MCF 10A (cell line): Measurements from ENCODE around the gene BAZ2B. TPM values are rescaled to one million over a fixed set of nuclear protein-coding genes. Genes with fewer than 3 reads are reported as not detected.

ENCODE experiments used
- BruUV-seq: library from RNA; stranded (reverse); fragments of 400-500 nt; replicated peaks from 2 replicates; lab custom pipeline; 2021; lab: Mats Ljungman, UMichigan
- CTCF ChIA-PET: fragments of 300-600 bp; sonication (Branson Sonifier 250); formaldehyde crosslinking; extraction: SDS; loops from one replicate; lab custom pipeline; 2021; ENCODE audit warnings: antibody characterized with exemption, inconsistent platforms; lab: Yijun Ruan, JAX
- POLR2A ChIA-PET: fragments of 300-600, 350-650 bp; sonication (Branson Sonifier 250); formaldehyde crosslinking; extraction: SDS; loops from one replicate; lab custom pipeline; 2020; ENCODE audit warnings: antibody characterized with exemption, inconsistent platforms; lab: Yijun Ruan, JAX
- DNase-seq: peaks from one replicate; pipeline ENCODE4 v3.0.0-alpha.2; 2018; ENCODE audit not compliant: unreplicated experiment
- H3K27ac Mint-ChIP-seq: one replicate; pipeline ENCODE4 v1.8.0; 2022; ENCODE audit warnings: mild to moderate bottlenecking, low read depth, mixed read lengths; ENCODE audit not compliant: unreplicated experiment
- H3K27me3 Mint-ChIP-seq: one replicate; pipeline ENCODE4 v1.8.0; 2022; ENCODE audit warnings: mixed read lengths; ENCODE audit not compliant: insufficient read depth, unreplicated experiment
- H3K36me3 Mint-ChIP-seq: one replicate; pipeline ENCODE4 v1.8.0; 2022; ENCODE audit warnings: mild to moderate bottlenecking, moderate library complexity, mixed read lengths; ENCODE audit not compliant: insufficient read depth, unreplicated experiment
- H3K4me1 Mint-ChIP-seq: one replicate; pipeline ENCODE4 v1.8.0; 2022; ENCODE audit warnings: mixed read lengths; ENCODE audit not compliant: insufficient read depth, unreplicated experiment
- H3K4me3 Mint-ChIP-seq: one replicate; pipeline ENCODE4 v1.8.0; 2022; ENCODE audit warnings: mild to moderate bottlenecking, moderate library complexity, mixed read lengths; ENCODE audit not compliant: unreplicated experiment
- H3K9me3 Mint-ChIP-seq: one replicate; pipeline ENCODE4 v1.8.0; 2022; ENCODE audit warnings: mixed read lengths; ENCODE audit not compliant: unreplicated experiment
- CTCF ChIP-seq: fragments of 200-600 bp; IDR thresholded peaks from one replicate; pipeline ENCODE4 v1.8.0; 2022; ENCODE audit warnings: antibody characterized with exemption, mild to moderate bottlenecking; ENCODE audit not compliant: unreplicated experiment
- intact Hi-C: fragments of 100-400 bp; cut with micrococcal nuclease; formaldehyde crosslinking; loops from 2 replicates; pipeline ENCODE4 v1.14.1; 2022
- total RNA-seq: library from RNA; stranded (reverse); gene quantifications from 2 replicates; pipeline ENCODE4 v1.2.3, GENCODE V29; 2022

The BAZ2B gene
- total RNA-seq, 1 experiment from 2014 or later, result 51.8 TPM

- no peaks in the 10 kb centered on the region for H3K9me3 Mint-ChIP-seq
- ChIA-PET POLR2A (interaction anchor here (1.0 kb wide), 1 partner anchor 19 kb away, joined by 3 read pairs; no protein-coding TSS in a partner anchor), CTCF (no interaction called here)
- no TSS peak for BruUV-seq
- H3K36me3 Mint-ChIP-seq, result peaks cover 3% of the 10 kb centered on the region
- no peak for DNase-seq
- no peak overlapping the region for H3K4me3 Mint-ChIP-seq
- TF ChIP-seq CTCF, result no peak
- no peak overlapping the region for H3K27ac Mint-ChIP-seq
- H3K27me3 Mint-ChIP-seq, result no peaks in the 10 kb centered on the region
- intact Hi-C loops, result no loop called here
- peaks cover 8% of the 10 kb centered on the region for H3K4me1 Mint-ChIP-seq
Measured at GRCh38 chr2:159379181-159379580, 237.2 kb downstream of the BAZ2B start.

- no peak for DNase-seq
Measured at GRCh38 chr2:159375241-159375640, 241.1 kb downstream of the BAZ2B start.

GRCh38 chr2:159371506-159371905 is 244.8 kb downstream of the BAZ2B start:
- peaks cover 55% of the 10 kb centered on the region for H3K36me3 Mint-ChIP-seq
- H3K27ac Mint-ChIP-seq, result no peak overlapping the region
- no peaks in the 10 kb centered on the region for H3K9me3 Mint-ChIP-seq
- H3K4me1 Mint-ChIP-seq, result peaks cover 8% of the 10 kb centered on the region
- TF ChIP-seq CTCF, result no peak
- intact Hi-C loops, result no loop called here
- ChIA-PET POLR2A (interaction anchor here (1.2 kb wide), 1 partner anchor 88 kb away, joined by 4 read pairs; no protein-coding TSS in a partner anchor), CTCF (interaction anchor here (0.6 kb wide), 1 partner anchor 81 kb away, joined by 3 read pairs; no protein-coding TSS in a partner anchor)
- H3K27me3 Mint-ChIP-seq, result no peaks in the 10 kb centered on the region
- no peak overlapping the region for H3K4me3 Mint-ChIP-seq
- BruUV-seq, result no TSS peak
- DNase-seq, result no peak

More at GRCh38 chr2:159375241-159375640, 241.1 kb downstream of the BAZ2B start:
- peaks cover 30% of the 10 kb centered on the region for H3K36me3 Mint-ChIP-seq
- H3K4me1 Mint-ChIP-seq, result peaks cover 8% of the 10 kb centered on the region
- ChIA-PET POLR2A (interaction anchor here (0.6 to 1.2 kb wide), 4 partner anchors 10 to 337 kb away, joined by 3 to 4 read pairs (median 3); partner anchors contain the start of gene MARCHF7), CTCF (no interaction called here)
- no peaks in the 10 kb centered on the region for H3K9me3 Mint-ChIP-seq
- H3K27ac Mint-ChIP-seq, result no peak overlapping the region
- H3K27me3 Mint-ChIP-seq, result no peaks in the 10 kb centered on the region
- no TSS peak for BruUV-seq
- intact Hi-C loops, result no loop called here
- no peak for TF ChIP-seq CTCF
- H3K4me3 Mint-ChIP-seq, result no peak overlapping the region

GRCh38 chr2:159366538-159366937 is 249.8 kb downstream of the BAZ2B start:
- no peak overlapping the region for H3K27ac Mint-ChIP-seq
- DNase-seq, result no peak
- H3K9me3 Mint-ChIP-seq, result no peaks in the 10 kb centered on the region
- no peak overlapping the region for H3K4me3 Mint-ChIP-seq
- H3K36me3 Mint-ChIP-seq, result peaks cover 54% of the 10 kb centered on the region
- no peak for TF ChIP-seq CTCF
- H3K27me3 Mint-ChIP-seq, result no peaks in the 10 kb centered on the region
- ChIA-PET POLR2A (interaction anchor here (0.7 kb wide), 1 partner anchor 31 kb away, joined by 3 read pairs; no protein-coding TSS in a partner anchor), CTCF (no interaction called here)
- H3K4me1 Mint-ChIP-seq, result peaks cover 7% of the 10 kb centered on the region
- intact Hi-C loops, result no loop called here
- BruUV-seq, result no TSS peak
